Stimulated activated CD4-positive, alpha-beta T cell treated with anti-CD3 and anti-CD28 coated beads, Interleukin-12 subunit alpha, Interleukin-12 subunit beta, amount 100 ng/mL, for 4 hours (primary cell): ENCODE results near the gene ADAMTSL3.

Experiments used
- DNase-seq: peaks from one replicate; pipeline ENCODE4 v3.0.0-alpha.2; 2020

ADAMTSL3 gene

DNA sequence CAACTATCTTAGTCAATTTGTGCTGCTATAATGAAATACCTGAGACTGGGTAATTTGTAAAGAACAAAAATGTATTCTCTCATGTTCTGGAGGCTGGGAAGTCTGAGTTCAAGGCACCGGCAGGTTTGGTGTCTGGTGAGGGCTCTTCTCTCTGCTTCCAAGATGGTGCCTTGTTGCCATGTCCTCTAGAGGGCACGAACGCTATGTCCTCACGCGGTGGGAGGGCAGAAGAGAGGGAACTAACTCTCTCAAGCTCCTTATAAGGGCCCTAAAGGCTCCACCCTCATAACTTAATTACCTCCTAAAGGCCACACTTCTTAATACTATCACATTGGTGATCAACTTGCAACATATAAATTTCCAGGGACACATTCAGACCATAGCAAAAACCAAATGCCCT is 108.4 kb downstream of the ADAMTSL3 start:
- DNase-seq: no peak

DNA sequence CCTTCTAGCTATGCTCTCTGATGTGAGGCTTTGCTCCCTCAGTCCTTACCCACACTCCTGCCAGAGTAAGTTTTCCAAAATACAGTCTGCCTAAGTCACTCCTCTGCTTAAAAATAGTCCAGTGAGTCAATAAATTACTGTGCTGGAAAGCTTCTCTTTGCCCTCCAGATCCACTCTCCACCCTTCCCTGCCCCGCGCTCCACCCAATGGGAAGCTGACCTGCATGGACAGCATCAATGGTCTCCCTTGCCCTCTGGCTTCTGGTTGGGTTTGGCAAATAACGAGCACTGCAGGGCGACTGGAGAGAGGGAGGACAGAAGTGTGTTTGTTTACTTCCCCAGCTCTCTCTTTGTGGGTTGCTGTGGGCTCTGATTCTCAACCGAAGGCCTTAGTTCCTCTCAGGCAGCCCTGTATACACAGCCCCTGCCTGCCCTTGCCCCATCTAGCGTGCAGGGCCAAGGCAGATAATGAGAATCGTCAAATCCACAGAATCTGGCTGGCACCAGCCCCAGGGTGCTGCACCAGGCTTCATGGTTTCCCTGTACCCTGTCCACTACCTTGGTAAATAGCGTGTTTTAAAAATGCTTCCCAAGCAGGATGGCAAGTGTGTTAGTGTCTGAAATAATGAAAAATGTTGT is 110.4 kb downstream of the ADAMTSL3 start:
- DNase-seq: no peak

DNA sequence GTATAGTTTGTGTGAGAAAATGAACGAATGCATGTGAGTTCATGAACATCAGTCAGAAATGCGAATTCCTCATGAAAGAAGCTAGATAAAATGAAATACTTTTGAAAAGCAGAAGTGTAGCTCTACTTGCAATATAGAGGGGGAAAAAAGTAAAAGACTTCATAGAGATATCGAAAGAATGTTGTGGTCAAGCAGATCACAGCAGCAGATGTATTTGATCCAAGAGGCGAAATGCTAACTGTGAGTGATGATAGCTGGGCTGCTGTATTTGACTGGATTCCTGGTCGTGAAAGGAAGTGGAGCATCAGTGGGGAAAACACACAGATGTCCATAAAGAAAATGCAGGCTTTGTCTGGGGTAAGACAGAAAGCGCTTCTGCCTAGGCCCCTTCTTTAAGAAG is 112.4 kb downstream of the ADAMTSL3 start:
- no peak for DNase-seq

DNA sequence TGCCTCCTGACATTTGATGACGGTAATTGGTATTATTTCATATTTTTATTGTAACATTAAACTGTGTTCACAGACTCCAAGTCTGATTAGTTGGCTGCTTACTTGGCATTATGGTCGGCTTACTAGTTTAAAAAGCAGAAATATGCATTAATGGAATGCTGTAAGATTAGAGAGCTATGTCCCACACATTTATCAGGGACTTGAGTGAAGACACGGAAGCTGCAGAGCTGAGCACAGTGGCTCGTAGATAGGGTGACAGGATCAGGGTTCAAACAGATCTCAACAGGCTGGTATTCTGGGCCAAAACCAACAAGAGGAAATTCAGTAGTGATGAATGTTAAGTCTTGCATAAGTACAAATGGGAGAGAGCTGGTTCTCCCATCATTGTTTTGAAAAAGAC is 113.8 kb downstream of the ADAMTSL3 start:
- DNase-seq: no peak

DNA sequence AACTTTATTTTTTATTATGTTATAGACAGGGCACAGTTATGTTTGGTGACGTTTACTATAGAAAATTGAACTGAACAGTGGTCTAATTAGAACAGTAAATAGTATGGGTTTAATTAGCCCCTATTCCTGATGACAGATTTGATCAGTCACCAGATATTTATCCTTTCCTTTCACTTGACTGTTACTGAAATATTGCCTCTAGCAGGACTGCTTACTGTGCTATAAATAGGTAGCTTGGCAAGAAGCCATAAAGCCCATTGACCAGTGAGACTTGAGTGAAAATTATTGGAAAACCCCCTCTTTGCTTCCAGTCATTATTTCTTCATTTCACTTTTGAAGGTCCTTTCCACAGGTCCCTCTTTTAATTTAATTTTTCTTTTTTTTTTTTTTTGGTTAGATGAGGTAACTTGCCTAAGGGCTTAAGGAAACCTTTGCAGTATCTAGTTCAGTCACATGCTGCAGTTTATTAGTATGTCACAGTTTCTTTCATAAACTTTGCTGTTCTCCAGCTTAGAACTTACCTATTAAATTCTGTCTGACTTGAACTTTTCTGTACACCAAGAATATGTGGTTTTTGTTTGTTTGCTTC is 115.6 kb downstream of the ADAMTSL3 start:
- DNase-seq: no peak

DNA sequence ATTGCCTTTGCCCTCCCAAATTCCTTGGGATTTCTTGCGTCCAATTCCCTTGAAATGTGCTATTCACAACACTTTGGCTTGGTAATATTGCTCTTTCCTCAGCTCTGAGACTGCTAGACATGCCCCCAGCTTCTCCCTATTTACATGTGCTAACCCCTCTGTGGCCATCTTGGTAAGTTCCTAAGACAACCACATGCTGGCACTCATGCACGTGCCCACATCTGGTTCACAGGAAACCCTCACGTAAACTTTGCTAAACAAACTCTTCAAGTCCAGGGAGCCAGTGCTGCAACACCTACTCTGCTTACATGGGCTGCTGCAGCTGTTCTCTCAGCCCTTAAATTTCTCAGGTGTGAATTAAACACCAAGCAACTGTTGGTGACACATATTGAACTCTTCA is 121.8 kb downstream of the ADAMTSL3 start:
- DNase-seq: no peak

DNA sequence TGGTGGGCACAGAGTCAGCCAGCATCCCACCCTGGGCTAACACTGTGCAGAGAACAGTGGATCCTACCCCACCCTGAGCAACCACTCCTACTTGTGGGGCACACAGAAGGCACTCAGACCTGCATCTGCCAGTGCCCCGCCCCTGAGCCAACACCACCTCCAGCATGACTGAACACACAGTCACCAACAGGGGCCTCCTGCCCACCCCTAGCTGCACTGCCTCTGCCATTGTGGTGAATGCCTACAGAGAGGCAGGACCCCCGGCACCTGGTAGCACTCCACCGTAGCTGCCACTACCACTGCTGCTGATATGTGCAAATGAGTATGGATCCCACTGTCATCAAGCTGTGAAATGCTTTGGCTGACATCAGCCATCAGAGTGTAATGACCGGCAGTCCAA is 123.1 kb downstream of the ADAMTSL3 start:
- DNase-seq: no peak

DNA sequence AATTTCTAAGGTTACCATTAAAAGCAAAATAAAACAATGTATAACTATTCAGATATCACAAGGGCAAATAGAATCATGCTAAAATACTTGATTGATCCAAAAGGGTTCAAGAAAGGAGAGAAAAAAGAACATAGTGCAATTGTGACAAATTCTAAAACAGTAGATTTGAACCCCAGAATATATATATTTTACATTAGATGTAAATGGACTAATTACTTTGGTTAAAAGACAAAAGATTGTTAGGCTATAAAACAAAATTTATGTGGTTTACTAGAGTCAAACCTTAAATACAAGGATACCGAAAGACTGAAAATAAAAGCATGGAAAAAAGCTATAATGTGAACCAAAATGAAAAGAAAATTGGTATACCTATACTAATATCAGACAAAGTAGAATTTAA is 129.3 kb downstream of the ADAMTSL3 start:
- DNase-seq: no peak

DNA sequence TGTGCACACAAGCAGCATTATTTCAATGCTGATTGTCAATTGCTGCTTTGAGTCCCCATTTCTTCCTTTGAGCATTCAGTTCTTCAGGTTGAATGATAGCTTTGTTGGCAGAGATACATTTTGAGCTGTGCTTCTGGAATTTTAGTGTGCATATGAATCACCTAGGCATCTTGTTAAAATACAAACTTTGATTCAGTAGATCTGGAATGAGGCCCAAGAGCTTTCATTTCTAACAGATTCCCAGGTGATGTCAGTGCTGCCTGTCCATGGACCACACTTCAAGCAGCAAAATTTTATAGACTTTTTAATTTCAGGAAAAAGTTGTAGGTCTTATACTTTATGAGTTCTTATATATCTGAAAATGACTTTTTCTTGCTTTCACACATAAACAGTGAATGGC is 131.1 kb downstream of the ADAMTSL3 start:
- DNase-seq: no peak

DNA sequence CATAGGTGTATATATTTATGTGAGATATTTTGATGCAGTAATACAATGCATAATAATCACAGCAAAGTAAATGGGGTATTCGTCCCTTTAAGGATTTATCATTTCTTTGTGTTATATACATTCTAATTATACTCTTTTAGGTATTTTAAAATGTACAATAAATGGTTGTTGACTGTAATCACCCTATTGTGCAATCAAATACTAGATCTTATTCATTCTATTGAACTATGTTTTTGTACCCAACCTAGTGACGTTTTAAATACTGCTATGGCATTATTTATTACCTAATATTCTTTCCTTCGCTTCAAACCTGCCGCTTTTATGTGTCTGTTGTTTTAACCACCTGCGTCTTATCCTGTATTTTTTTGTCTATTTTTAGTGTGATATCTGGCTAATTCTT is 132.4 kb downstream of the ADAMTSL3 start:
- no peak for DNase-seq

DNA sequence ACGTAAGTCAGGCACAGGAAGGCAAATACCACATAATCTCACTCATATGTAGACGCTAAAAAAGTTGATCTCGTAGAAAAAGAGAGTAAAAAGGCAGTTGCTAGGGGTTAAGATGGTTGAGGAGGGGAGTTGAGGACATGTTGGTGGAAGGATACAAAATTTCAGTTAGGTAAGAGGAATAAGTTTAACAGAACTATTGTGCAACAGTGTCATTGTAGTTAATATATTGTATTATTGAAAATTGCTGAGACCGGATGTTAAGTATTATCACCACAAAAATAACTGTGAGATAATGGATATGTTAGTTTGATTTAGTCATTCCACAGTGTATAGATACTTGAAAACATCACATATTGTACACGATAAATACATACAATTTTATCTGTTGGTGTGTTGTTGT is 139.1 kb downstream of the ADAMTSL3 start:
- DNase-seq: no peak

DNA sequence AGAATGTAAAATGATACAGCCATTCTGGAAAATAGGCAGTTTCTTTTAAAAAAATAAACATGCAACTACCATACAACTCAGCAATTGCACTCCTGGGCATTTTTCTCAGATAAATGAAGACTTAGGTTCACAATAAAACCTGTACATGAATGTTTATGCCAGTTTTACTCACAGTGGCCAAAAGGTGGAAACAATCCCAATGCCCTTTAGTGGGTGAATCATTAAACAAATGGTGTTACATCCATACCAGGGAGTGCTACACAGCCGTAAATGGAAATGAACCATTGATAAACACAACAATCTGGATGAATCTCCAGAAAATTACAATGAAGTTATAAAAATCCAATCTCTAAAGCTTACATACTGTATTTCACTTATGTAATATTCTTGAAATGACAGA is 140.3 kb downstream of the ADAMTSL3 start:
- no peak for DNase-seq

DNA sequence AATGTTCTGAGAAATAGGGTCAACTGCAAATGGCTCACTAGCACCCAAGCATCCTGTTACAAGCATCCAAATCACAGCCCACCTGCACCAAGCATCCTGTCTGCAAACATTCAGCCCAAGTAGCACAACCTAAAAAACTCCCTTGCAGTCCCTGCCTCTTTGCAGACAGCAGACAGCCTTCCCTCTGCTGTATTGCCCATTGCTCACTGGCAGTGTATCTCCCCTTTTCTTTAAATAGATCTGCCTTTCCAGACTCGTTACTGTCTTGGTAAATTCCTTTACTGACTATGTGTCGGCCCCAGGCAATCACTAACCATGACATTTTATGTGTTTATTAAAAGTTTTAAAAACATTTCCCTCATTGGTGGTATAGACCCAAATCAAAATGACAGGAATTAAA is 155.4 kb downstream of the ADAMTSL3 start:
- DNase-seq: no peak

DNA sequence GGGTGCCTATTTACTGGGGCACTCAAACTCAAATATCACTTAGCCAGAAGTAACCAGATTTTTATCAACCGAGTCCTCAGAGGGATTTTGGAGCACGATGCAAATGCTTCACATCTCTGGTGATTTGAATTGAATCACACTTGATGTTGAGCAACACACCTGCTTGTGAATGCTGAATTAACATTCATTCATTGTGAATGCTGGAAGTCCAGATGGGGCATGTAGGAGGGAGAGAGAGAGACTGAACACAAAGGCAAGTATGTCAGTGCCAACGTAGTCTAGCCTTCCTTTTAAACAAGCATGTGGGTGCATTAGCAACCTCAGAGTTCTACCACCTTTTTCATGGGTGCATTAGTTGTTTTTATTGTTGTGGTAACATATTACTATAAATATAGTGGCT is 156.2 kb downstream of the ADAMTSL3 start:
- DNase-seq: no peak

DNA sequence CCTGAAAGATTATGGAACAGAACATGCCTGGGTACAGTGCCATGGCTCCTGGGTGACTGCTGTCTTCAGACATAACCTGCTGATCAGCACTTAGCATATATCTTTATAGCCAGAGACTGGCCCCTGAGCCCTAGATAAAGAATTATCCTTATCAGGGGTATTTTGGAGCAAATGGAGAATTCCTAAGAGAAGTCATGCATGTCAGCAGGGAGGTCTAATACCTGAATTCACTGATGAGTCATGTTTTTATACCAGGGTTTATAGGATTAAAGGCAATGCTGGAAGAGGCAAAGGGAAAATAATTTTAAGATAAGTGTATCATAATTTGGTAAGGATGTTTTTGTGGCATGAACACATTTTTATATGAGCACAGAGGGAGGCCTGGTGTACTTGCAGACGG is 159.8 kb downstream of the ADAMTSL3 start:
- no peak for DNase-seq

DNA sequence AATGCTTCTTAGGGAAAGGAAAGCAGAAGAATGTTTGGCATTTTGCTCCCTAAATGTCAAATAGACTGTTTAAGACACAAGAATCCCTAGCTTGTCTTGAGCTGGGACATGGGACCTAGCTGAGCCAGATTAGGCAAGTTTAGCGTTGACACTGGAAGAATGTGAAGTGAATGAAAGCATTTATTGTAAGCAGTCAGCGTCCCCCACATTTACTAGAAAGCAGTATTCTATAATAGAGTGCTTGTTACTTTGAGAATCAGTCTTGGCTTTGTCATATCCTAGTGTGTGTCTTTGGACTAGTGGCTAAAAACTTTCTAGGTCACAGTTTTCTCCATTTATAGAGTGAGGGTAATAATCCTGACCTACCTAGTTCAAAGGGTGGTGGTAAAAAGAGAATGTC is 161.6 kb downstream of the ADAMTSL3 start:
- DNase-seq: no peak

DNA sequence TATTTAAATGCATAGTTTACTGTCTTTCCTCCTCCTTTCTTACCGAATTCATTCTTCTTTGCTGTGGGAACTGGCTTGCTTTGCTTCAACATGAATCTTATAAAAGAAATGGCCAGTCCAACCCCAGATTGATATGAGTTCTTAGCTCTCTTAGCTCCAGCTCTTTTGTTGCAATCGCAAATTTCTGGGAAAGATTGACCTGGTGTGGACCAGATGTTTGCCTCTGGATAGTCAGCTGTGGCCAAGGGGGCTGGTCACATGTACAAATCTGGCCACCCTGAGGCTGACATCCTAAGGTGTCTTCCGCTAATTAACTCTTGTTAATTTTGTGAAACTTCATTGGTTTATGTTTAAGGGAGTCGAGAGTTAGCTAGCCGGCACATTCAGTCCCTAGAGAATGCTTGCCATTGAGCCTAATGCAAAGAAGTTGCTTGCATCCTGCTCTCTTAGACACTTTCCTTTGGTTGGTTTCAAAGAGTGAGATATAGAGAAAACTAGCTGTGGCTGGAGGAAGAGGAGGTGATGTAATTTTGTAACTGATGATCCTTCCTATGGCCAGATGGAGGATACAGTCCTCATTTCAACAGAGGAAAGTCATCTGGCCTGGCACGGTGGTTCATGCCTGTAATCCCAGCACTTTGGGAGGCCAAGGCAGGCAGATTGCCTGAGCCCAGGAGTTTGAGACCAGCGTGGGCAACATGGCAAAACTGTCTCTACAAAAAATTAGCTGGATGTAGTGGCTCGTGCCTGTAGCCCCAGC is 162.4 kb downstream of the ADAMTSL3 start:
- no peak for DNase-seq

DNA sequence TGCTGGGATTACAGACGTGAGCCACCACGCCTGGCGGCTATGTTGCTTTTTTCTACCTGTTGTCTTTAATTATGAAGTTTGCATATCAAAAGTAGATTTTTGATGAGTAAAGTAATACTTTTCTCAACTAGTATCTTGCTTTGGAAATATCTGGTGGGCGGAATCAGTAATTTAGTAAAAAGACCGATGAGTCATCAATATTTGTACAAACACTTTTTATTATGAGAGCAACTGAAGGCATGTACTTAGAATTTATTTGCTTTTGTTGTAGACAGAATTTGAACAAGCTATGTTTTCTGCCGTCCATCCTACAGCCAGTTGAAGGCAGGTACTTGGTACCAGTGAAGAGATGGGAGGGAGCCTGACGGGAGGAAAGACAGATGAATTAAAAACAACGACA is 164.7 kb downstream of the ADAMTSL3 start:
- no peak for DNase-seq

DNA sequence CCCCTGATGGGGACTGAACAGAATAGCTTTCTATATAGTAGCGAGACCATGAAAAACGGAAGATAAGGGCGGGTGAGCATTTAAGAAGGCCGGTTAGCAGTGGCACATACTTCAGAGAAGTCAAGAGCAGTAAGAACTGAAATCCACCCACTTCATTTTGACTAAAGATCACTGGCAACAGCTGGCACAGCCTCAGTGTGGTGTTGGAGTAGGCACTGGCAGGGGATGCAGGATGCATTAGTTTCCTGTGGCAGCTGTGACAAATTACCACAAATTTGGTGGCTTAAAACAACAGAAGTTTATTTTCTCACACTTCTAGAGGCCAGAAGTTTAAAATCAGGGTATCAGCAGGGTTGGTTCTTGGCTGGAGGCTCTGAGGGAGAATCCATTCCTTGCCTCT is 176.5 kb downstream of the ADAMTSL3 start:
- DNase-seq: no peak

DNA sequence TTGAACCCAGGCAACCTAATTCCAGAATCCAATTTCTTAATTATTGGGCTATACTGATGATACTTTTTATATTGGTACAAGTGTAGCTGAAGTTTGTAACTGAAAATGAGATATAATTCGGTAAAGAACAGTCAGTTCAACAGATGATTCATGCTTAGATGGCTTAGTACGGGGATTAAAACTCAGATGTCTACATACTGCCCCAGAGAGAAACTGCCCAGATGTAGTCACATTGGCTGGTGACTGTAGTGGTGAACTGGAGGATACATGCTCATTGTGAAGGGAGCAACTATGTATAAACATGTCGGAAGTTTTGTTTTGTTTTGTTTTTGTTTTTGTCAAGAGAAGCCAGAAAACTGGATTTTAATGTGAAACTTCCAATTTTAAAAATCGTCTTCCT is 179.6 kb downstream of the ADAMTSL3 start:
- no peak for DNase-seq

DNA sequence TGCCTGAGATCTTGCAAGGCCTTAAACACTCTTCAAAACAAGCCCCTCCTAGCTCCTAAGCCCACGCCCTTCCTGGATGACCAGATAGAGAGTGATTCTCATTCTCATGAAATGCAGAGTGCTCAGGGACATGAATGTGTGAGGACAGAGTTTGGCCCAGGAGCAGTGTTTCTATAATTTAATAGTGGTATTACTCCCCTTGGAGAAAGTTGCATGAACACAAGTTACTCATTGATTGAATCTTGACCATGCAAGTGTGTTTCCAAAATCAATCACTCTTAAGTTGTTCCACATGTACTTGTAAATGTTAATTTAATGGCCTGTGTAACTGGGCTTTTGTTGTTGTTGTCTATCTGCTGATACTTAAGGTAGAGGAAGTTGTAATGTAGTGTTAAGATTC is 181.6 kb downstream of the ADAMTSL3 start:
- no peak for DNase-seq

DNA sequence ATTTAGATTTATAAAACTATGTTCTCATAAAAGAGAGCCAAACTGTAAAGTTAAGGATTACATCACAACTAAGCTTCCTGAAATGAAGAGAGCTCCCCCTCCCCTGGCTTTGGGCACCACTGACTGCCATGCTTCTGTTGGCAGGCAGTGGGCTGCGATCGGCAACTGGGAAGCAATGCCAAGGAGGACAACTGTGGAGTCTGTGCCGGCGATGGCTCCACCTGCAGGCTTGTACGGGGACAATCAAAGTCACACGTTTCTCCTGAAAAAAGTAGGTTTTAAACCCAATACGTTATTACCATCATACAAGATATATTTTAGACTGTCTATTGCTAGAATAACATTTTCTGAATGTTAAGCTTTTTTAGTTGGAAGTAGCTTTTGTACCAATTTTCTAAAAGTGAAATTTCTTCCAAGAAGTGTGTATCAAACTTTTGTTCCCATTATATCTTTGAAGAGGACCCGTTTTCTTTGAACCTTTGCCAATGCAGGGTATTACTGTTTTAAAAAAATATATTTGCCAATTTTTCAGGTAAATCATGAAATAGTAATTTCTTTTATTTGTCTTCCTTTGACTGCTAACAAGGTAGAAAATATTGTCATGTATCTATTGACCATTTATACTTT is 184.1 kb downstream of the ADAMTSL3 start:
- no peak for DNase-seq

DNA sequence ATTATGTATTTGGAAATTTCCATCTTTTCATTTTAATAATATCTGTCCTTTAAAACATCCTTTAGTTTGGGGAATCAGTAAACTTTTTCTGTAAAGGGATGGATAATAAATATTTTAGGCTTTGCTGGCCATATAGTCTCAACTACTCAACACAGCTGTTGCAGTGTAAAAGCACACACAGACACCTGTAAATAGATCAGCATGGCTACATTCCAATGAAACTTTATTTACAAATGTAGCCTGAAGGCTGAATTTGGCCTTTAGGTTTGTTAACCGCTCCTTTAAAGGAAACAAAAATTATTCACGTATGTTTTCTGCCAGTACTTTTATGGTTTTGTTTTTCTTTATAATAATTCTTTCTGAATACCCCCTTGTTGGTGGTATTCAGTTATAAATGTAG is 184.8 kb downstream of the ADAMTSL3 start:
- no peak for DNase-seq

DNA sequence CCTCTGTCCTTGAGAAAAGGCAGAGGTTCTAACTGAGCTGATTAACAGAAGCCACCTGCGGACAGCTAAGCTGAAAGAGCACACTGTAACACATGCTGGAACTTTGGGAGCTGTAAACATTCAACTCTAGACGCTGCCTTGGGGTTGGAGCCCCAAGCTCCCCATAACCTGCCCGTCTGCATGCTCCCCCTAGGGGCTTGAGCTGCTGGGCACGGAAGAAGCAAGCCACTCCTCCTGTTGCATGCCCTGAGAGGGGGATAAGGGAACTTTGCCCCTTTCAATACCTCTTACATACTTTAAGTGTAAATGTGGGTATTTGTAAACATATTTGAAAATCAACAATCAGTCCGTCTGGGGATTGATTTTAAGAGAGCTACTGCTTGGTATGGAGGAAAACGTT is 188.4 kb downstream of the ADAMTSL3 start:
- DNase-seq: no peak
